ENCODE measurements around the gene BRMS1L. TPM values are rescaled to one million over a fixed set of nuclear protein-coding genes. Genes with fewer than 3 reads are reported as not detected.

Gene BRMS1L
- total RNA-seq, 1 experiment from 2014 or later, result 4.8 TPM

DNA sequence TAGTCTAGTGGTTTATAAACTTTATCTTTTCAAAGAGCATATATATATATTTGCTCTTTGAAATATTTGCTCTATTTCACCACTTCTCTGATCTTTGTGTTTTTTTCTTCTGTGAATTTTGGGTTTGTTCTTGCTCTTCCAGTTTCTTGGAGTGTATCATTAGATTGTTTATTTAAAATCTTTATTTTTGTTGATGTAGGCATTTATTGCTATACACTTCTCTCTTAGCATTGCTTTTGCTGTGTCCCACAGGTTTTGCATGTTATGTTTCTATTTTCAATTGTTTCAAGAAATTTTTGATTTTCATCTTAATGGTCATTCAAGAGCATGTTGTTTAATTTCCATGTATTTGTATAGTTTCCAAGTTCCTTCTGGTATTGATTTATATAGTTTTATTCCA lies 69.1 kb downstream of the BRMS1L start:
- H3K79me2 ChIP-seq (ENCODE audit: low read length), result no peaks in the 10 kb centered on the region
- no TSS peak for BruUV-seq (replicated peaks)
- intact Hi-C loops (cut with micrococcal nuclease), result no loop called here
- H3K36me3 ChIP-seq (ENCODE audit: low read depth, low read length), result no peaks in the 10 kb centered on the region
- POLR2A ChIA-PET (ENCODE audit: unreplicated experiment), result no interaction called here
- peaks cover 13% of the 10 kb centered on the region; the same call in 1 of the 2 replicates for H3K9me3 ChIP-seq (ENCODE audit: low read length)
- no peak overlapping the region for H3K27ac ChIP-seq (ENCODE audit: low read length)
- CTCF ChIA-PET, result no interaction called here
- no peaks in the 10 kb centered on the region for H3K9me2 ChIP-seq (replicated peaks; ENCODE audit: low read length)
- H2AFZ ChIP-seq (ENCODE audit: low read length), result no peak overlapping the region
- no peak for ATAC-seq
- no peaks in the 10 kb centered on the region for H3K4me1 ChIP-seq (ENCODE audit: insufficient read depth, low read length)
- no peak overlapping the region for H3K4me2 ChIP-seq (ENCODE audit: low read length)
- no peaks in the 10 kb centered on the region for H4K20me1 ChIP-seq (ENCODE audit: low read length)
- no peak for DNase-seq
- H3K4me3 ChIP-seq (ENCODE audit: low read length), result no peak overlapping the region
- no peak overlapping the region for H3K9ac ChIP-seq (ENCODE audit: low read length)
- peaks cover 10% of the 10 kb centered on the region; the same call in 1 of the 2 replicates for H3K27me3 ChIP-seq (ENCODE audit: low read length)
- TF ChIP-seq EZH2phosphoT487 (IDR thresholded peaks at IDR 0.05; ENCODE audit: borderline replicate concordance, low read length), result no peak
- TF ChIP-seq, protein P1, sequence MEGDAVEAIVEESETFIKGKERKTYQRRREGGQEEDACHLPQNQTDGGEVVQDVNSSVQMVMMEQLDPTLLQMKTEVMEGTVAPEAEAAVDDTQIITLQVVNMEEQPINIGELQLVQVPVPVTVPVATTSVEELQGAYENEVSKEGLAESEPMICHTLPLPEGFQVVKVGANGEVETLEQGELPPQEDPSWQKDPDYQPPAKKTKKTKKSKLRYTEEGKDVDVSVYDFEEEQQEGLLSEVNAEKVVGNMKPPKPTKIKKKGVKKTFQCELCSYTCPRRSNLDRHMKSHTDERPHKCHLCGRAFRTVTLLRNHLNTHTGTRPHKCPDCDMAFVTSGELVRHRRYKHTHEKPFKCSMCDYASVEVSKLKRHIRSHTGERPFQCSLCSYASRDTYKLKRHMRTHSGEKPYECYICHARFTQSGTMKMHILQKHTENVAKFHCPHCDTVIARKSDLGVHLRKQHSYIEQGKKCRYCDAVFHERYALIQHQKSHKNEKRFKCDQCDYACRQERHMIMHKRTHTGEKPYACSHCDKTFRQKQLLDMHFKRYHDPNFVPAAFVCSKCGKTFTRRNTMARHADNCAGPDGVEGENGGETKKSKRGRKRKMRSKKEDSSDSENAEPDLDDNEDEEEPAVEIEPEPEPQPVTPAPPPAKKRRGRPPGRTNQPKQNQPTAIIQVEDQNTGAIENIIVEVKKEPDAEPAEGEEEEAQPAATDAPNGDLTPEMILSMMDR (conservative IDR thresholded peaks at IDR 0.05; ENCODE audit: low read depth, low read length), result no peak
- no peak for TF ChIP-seq EZH2 (IDR thresholded peaks at IDR 0.05; ENCODE audit: low read length, unreplicated experiment)
- H3F3A ChIP-seq (ENCODE audit: low read length, unreplicated experiment), result no peaks in the 10 kb centered on the region

DNA sequence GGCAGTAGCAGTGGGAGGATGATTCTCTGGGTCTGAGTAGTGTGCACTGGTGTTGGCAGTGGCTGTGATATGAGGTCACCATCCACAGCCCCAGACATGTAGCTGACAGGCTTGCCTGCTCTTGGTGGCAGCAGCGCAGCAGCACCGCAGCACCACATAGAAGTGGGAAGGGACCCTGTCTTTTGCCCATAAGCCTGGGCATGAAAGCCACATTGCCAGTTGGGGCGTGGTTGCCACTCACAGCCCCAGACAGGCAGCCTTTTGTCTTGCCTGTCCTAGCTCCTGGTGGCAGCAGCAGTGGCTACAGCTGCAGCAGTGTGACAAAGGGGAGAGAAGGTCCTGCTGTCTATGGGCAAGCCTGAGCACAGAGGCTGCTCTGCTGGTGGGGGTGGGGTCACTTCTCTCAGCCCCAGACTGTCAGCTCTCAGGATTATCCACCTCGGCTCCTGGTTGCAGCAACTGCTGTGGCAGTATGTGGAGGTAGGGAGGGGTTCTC lies 71.5 kb downstream of the BRMS1L start:
- peak; percentile 64 for ATAC-seq

DNA sequence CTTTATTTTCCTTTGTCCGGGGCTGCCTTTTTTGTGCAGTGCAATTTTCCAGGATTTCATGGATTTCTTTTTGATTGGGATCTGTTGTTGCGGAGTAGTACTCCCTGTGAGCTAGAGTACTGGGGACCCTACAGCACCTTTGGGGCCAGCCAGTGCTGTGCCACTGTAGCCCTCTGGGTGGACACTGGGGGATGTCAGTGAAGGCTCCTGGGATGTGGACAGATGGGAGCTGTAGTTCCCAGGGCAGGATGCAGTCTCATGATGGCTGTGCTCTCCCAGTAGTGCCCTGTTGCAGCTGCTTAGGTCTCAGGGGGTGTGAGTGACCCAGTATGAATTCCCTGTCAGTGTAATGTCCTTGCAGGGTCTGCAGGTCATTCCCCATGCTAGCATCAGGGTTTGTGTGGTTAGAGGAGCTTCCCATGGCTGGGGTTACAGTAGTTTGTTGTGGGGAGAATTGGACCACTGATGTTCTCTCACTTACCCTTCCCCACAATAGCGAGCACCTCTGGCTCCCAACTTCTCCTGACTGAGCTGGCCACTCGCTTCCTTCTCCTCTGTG lies 72.2 kb downstream of the BRMS1L start:
- H3K36me3 ChIP-seq (ENCODE audit: low read depth, low read length), result no peaks in the 10 kb centered on the region
- H3K79me2 ChIP-seq (ENCODE audit: low read length), result no peaks in the 10 kb centered on the region

More for the DNA sequence above, 71.5 kb downstream of the BRMS1L start:
- BruUV-seq (replicated peaks), result no TSS peak
- no peak overlapping the region for H3K4me2 ChIP-seq (ENCODE audit: low read length)
- H3K4me3 ChIP-seq (ENCODE audit: low read length), result no peak overlapping the region
- peaks cover 13% of the 10 kb centered on the region; the same call in 1 of the 2 replicates for H3K9me3 ChIP-seq (ENCODE audit: low read length)
- no peaks in the 10 kb centered on the region for H3F3A ChIP-seq (ENCODE audit: low read length, unreplicated experiment)
- no peaks in the 10 kb centered on the region for H3K9me2 ChIP-seq (replicated peaks; ENCODE audit: low read length)
- no peaks in the 10 kb centered on the region for H3K4me1 ChIP-seq (ENCODE audit: insufficient read depth, low read length)
- no peaks in the 10 kb centered on the region for H3K36me3 ChIP-seq (ENCODE audit: low read depth, low read length)
- TF ChIP-seq, protein P1 (conservative IDR thresholded peaks at IDR 0.05; ENCODE audit: low read depth, low read length), result no peak
- TF ChIP-seq EZH2phosphoT487 (IDR thresholded peaks at IDR 0.05; ENCODE audit: borderline replicate concordance, low read length), result no peak
- TF ChIP-seq EZH2 (IDR thresholded peaks at IDR 0.05; ENCODE audit: low read length, unreplicated experiment), result no peak
- H3K27me3 ChIP-seq (ENCODE audit: low read length), result peaks cover 24% of the 10 kb centered on the region
- POLR2A ChIA-PET (ENCODE audit: unreplicated experiment), result no interaction called here
- H2AFZ ChIP-seq (ENCODE audit: low read length), result no peak overlapping the region
- H3K79me2 ChIP-seq (ENCODE audit: low read length), result no peaks in the 10 kb centered on the region
- H4K20me1 ChIP-seq (ENCODE audit: low read length), result no peaks in the 10 kb centered on the region
- intact Hi-C loops (cut with micrococcal nuclease), result no loop called here
- no peak overlapping the region for H3K9ac ChIP-seq (ENCODE audit: low read length)
- no peak overlapping the region for H3K27ac ChIP-seq (ENCODE audit: low read length)
- peak; percentile 5 for DNase-seq
- CTCF ChIA-PET, result no interaction called here

More for the DNA sequence above, 72.2 kb downstream of the BRMS1L start:
- Histone ChIP-seq H3K27me3 (ENCODE audit: low read length) (peaks cover 27% of the 10 kb centered on the region), H3K4me1 (ENCODE audit: insufficient read depth, low read length) (no peaks in the 10 kb centered on the region), H3K9me3 (ENCODE audit: low read length) (peaks cover 13% of the 10 kb centered on the region; the same call in 1 of the 2 replicates), H4K20me1 (ENCODE audit: low read length) (no peaks in the 10 kb centered on the region), H3K9ac (ENCODE audit: low read length) (no peak overlapping the region), H3K9me2 (replicated peaks; ENCODE audit: low read length) (no peaks in the 10 kb centered on the region), H3K27ac (ENCODE audit: low read length) (no peak overlapping the region), H2AFZ (ENCODE audit: low read length) (no peak overlapping the region), H3K4me2 (ENCODE audit: low read length) (no peak overlapping the region), H3K4me3 (ENCODE audit: low read length) (no peak overlapping the region), H3F3A (ENCODE audit: low read length, unreplicated experiment) (no peaks in the 10 kb centered on the region)
- POLR2A ChIA-PET (ENCODE audit: unreplicated experiment), result no interaction called here
- CTCF ChIA-PET, result no interaction called here
- DNase-seq (no peak), ATAC-seq (no peak)
- BruUV-seq (replicated peaks), result no TSS peak
- intact Hi-C loops (cut with micrococcal nuclease), result no loop called here
- TF ChIP-seq EZH2 (IDR thresholded peaks at IDR 0.05; ENCODE audit: low read length, unreplicated experiment) (no peak), EZH2phosphoT487 (IDR thresholded peaks at IDR 0.05; ENCODE audit: borderline replicate concordance, low read length) (no peak)
- TF ChIP-seq, protein P1 (conservative IDR thresholded peaks at IDR 0.05; ENCODE audit: low read depth, low read length), result no peak

Measured in PC-3 (cell line).